Measurements from ENCODE around the gene LRRC61. TPM values are rescaled to one million over a fixed set of nuclear protein-coding genes. Genes with fewer than 3 reads are reported as not detected.

LRRC61 gene
- total RNA-seq, 4 donors from 2014 or later = 9.9 to 46.1 (median 37.9) TPM

- H3K4me1 ChIP-seq = peaks cover 14 to 24% of the 10 kb centered on the region in 2 donors
- H3K9me3 ChIP-seq = no peaks in the 10 kb centered on the region
- H3K27me3 ChIP-seq = no peaks in the 10 kb centered on the region
- no peak for TF ChIP-seq CTCF (IDR thresholded peaks at IDR 0.05)
- TF ChIP-seq POLR2A (IDR thresholded peaks at IDR 0.05) = no peak
- H3K27ac ChIP-seq = peak overlapping the region in 1 of 3 donors; percentile 38
- no peak overlapping the region for H3K4me3 ChIP-seq (replicated peaks in 1 of 3)
- 91 to 92% methylated on average over 9 of the region's 9 CpGs for WGBS, 2 donors
- intact Hi-C loops (cut with DNase I) = no loop called here
- no peak for DNase-seq
- H3K36me3 ChIP-seq = no peaks in the 10 kb centered on the region
These were observed 18.9 kb downstream of the LRRC61 start for GRCh38 chr7:150342121-150342408.

- Histone ChIP-seq H3K27ac (no peak overlapping the region), H3K36me3 (no peaks in the 10 kb centered on the region), H3K27me3 (no peaks in the 10 kb centered on the region), H3K9me3 (no peaks in the 10 kb centered on the region), H3K4me3 (replicated peaks in 1 of 3) (no peak overlapping the region), H3K4me1 (peaks cover 14 to 24% of the 10 kb centered on the region in 2 donors)
- intact Hi-C loops (cut with DNase I) = no loop called here
- WGBS, 2 donors = 92 to 93% methylated on average over 2 of the region's 2 CpGs
- TF ChIP-seq POLR2A (IDR thresholded peaks at IDR 0.05) = no peak
- TF ChIP-seq CTCF (IDR thresholded peaks at IDR 0.05) = no peak
- no peak for DNase-seq
These were observed 20.1 kb downstream of the LRRC61 start for GRCh38 chr7:150343225-150343624.

- no peaks in the 10 kb centered on the region for H3K9me3 ChIP-seq
- intact Hi-C loops (cut with DNase I) = no loop called here
- H3K4me3 ChIP-seq (replicated peaks in 1 of 3) = no peak overlapping the region
- peaks cover 14 to 24% of the 10 kb centered on the region in 2 donors for H3K4me1 ChIP-seq
- TF ChIP-seq CTCF (IDR thresholded peaks at IDR 0.05) = no peak
- TF ChIP-seq POLR2A (IDR thresholded peaks at IDR 0.05) = no peak
- H3K36me3 ChIP-seq = no peaks in the 10 kb centered on the region
- no peak overlapping the region for H3K27ac ChIP-seq
- DNase-seq = no peak
- H3K27me3 ChIP-seq = no peaks in the 10 kb centered on the region
These were observed 21.1 kb downstream of the LRRC61 start for GRCh38 chr7:150344299-150344698.

- DNase-seq = no peak
- peaks cover 14 to 19% of the 10 kb centered on the region in 2 donors for H3K4me1 ChIP-seq
- intact Hi-C loops (cut with DNase I) = no loop called here
- no peaks in the 10 kb centered on the region for H3K27me3 ChIP-seq
- no peaks in the 10 kb centered on the region for H3K9me3 ChIP-seq
- H3K27ac ChIP-seq = no peak overlapping the region
- TF ChIP-seq CTCF (IDR thresholded peaks at IDR 0.05) (no peak), POLR2A (IDR thresholded peaks at IDR 0.05) (no peak)
- no peaks in the 10 kb centered on the region for H3K36me3 ChIP-seq
- WGBS, 2 donors = 87 to 88% methylated on average over 1 of the region's 1 CpG
- H3K4me3 ChIP-seq (replicated peaks in 1 of 3) = no peak overlapping the region
These were observed 21.9 kb downstream of the LRRC61 start for GRCh38 chr7:150345012-150345411.

GRCh38 chr7:150346922-150347321, 23.8 kb downstream of the LRRC61 start:
- Histone ChIP-seq H3K4me3 (replicated peaks in 1 of 3) (no peak overlapping the region), H3K27me3 (no peaks in the 10 kb centered on the region), H3K4me1 (peaks cover 0 to 3% of the 10 kb centered on the region in 2 donors), H3K9me3 (no peaks in the 10 kb centered on the region), H3K36me3 (no peaks in the 10 kb centered on the region), H3K27ac (no peak overlapping the region)
- 77 to 92% methylated on average over 5 of the region's 5 CpGs for WGBS, 2 donors
- intact Hi-C loops (cut with DNase I) = no loop called here
- TF ChIP-seq POLR2A (IDR thresholded peaks at IDR 0.05) (no peak), CTCF (IDR thresholded peaks at IDR 0.05) (no peak)
- no peak for DNase-seq

Data from thyroid gland (tissue), 4 donors.